Left ventricle myocardium inferior (tissue), 1 donor: ENCODE data around the gene PXK. TPM values are rescaled to one million over a fixed set of nuclear protein-coding genes. Genes with fewer than 3 reads are reported as not detected.
A peak's percentile ranks its signal among the peaks of the same experiment; 100 is the strongest.

ENCODE experiments used
- DNase-seq: peaks from one replicate; pipeline ENCODE4 v3.0.0-alpha.2; 2020
- H3K27ac ChIP-seq: fragments of 200-600 bp; replicated peaks from 2 replicates; pipeline ENCODE4 v1.8.0; 2021
- H3K27me3 ChIP-seq: fragments of 200-600 bp; 2 replicates; pipeline ENCODE4 v1.8.0; 2021; ENCODE audit warnings: low read depth
- H3K36me3 ChIP-seq: fragments of 200-600 bp; 2 replicates; pipeline ENCODE4 v1.8.0; 2021
- H3K4me1 ChIP-seq: fragments of 200-600 bp; 2 replicates; pipeline ENCODE4 v1.8.0; 2021
- H3K4me3 ChIP-seq: fragments of 200-600 bp; 2 replicates; pipeline ENCODE4 v1.8.0; 2021; ENCODE audit warnings: mild to moderate bottlenecking, moderate library complexity
- H3K9me3 ChIP-seq: fragments of 200-600 bp; replicated peaks from 2 replicates; pipeline ENCODE4 v1.8.0; 2021
- intact Hi-C: fragments of 100-400 bp; cut with micrococcal nuclease; formaldehyde crosslinking; loops from one replicate; pipeline ENCODE4 v1.11.0; 2022
- total RNA-seq: library from RNA; stranded (reverse); fragmentation: NEBNext Ultra II Directional; extraction: Animal tissue kit (Norgen Biotek cat#: 25700); gene quantifications from one replicate; pipeline ENCODE4 v1.2.1, GENCODE V29; 2021
- TF ChIP-seq, protein P1 (sequence below): fragments of 200-600 bp; IDR thresholded peaks from 2 replicates; pipeline ENCODE4 v1.8.0; 2021; ENCODE audit warnings: antibody characterized with exemption, mild to moderate bottlenecking, borderline replicate concordance
- donor health status: DM: no; HTN: yes; CAD: no; lungs with severe emphysema.

Gene PXK
- total RNA-seq, 1 donor from 2014 or later = 9.2 TPM

DNA sequence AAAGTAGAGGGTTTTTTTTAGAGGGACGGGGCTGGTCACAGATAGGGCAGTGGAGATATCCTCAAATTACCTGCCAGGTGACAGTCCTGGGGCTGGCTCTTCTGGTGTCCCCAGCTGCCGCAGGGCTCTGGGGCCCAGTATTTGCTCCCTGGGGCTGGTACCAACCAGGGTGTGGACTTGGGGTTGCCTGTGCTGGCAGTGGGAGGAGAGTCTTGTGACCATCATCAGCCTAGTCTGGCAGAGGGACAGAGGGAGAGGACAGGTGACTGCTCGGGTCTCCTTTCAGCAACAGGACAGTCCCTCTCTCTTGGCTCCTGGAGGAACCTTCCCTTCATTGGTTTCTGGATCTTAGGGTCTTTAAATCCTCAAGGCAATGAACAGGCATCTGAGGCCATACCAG lies 34.5 kb upstream of the PXK start:
- no peaks in the 10 kb centered on the region for H3K36me3 ChIP-seq
- intact Hi-C loops = loop anchor here (5.0 kb wide), 1 partner anchor 116 kb away; no protein-coding TSS in a partner anchor
- TF ChIP-seq, protein P1, sequence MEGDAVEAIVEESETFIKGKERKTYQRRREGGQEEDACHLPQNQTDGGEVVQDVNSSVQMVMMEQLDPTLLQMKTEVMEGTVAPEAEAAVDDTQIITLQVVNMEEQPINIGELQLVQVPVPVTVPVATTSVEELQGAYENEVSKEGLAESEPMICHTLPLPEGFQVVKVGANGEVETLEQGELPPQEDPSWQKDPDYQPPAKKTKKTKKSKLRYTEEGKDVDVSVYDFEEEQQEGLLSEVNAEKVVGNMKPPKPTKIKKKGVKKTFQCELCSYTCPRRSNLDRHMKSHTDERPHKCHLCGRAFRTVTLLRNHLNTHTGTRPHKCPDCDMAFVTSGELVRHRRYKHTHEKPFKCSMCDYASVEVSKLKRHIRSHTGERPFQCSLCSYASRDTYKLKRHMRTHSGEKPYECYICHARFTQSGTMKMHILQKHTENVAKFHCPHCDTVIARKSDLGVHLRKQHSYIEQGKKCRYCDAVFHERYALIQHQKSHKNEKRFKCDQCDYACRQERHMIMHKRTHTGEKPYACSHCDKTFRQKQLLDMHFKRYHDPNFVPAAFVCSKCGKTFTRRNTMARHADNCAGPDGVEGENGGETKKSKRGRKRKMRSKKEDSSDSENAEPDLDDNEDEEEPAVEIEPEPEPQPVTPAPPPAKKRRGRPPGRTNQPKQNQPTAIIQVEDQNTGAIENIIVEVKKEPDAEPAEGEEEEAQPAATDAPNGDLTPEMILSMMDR = no peak
- H3K4me1 ChIP-seq = peaks cover 25% of the 10 kb centered on the region
- H3K9me3 ChIP-seq = peaks cover 7% of the 10 kb centered on the region
- no peaks in the 10 kb centered on the region for H3K27me3 ChIP-seq
- H3K27ac ChIP-seq = no peak overlapping the region
- DNase-seq = no peak
- H3K4me3 ChIP-seq = no peak overlapping the region

DNA sequence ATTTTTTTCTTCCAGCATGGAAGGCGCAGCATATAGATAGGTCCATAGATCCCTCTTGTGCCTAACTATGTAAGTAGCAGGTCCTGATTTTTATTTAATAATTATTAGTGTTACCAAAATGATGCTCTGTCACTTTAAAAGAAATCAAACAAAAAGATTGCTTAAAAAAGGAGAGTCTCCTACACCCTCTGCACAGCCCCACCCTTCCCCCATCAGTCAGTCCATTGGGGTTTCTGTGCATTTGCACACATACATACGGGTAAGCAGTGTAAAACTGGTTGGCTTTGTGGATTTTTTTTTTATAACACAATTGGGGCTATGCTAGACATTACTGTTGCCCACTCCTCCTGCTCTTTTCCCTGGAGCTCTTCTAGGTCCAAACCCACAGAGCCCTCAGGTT lies 33.6 kb upstream of the PXK start:
- H3K27ac ChIP-seq = no peak overlapping the region
- H3K9me3 ChIP-seq = peaks cover 7% of the 10 kb centered on the region
- DNase-seq = no peak
- H3K4me1 ChIP-seq = peaks cover 25% of the 10 kb centered on the region
- H3K4me3 ChIP-seq = no peak overlapping the region
- TF ChIP-seq, protein P1 = no peak
- intact Hi-C loops = loop anchor here (5.0 kb wide), 1 partner anchor 117 kb away; no protein-coding TSS in a partner anchor
- H3K27me3 ChIP-seq = no peaks in the 10 kb centered on the region
- H3K36me3 ChIP-seq = no peaks in the 10 kb centered on the region

GRCh38 chr3:58299839-58300516 lies 32.7 kb upstream of the PXK start:
- Histone ChIP-seq H3K9me3 (peaks cover 6% of the 10 kb centered on the region), H3K27me3 (no peaks in the 10 kb centered on the region), H3K4me3 (no peak overlapping the region), H3K4me1 (peaks cover 25% of the 10 kb centered on the region), H3K27ac (no peak overlapping the region), H3K36me3 (no peaks in the 10 kb centered on the region)
- TF ChIP-seq, protein P1 = peak; percentile 72
- DNase-seq = no peak
- intact Hi-C loops = loop anchor here (5.0 kb wide), 1 partner anchor 118 kb away; no protein-coding TSS in a partner anchor

GRCh38 chr3:58305882-58306711 lies 26.6 kb upstream of the PXK start, which contains the start of the genes HTD2 and RPP14:
TSS of gene HTD2 (plus strand) at chr3:58306520. CDS start at chr3:58317614, 11,094 bp downstream.
TSS of gene RPP14 (plus strand) at chr3:58306245. CDS start at chr3:58310330, 4,085 bp downstream.
- peaks cover 44% of the 10 kb centered on the region for H3K4me1 ChIP-seq
- peak within 1 kb of the TSS; percentile 97 for H3K27ac ChIP-seq
- H3K4me3 ChIP-seq = peak within 1 kb of the TSS; percentile 90
- H3K27me3 ChIP-seq = no peaks in the 10 kb centered on the region
- H3K9me3 ChIP-seq = no peaks in the 10 kb centered on the region
- H3K36me3 ChIP-seq = peaks cover 15% of the 10 kb centered on the region
- intact Hi-C loops = no loop called here
- peak; percentile 99 for DNase-seq
- TF ChIP-seq, protein P1 = peak; percentile 100

DNA sequence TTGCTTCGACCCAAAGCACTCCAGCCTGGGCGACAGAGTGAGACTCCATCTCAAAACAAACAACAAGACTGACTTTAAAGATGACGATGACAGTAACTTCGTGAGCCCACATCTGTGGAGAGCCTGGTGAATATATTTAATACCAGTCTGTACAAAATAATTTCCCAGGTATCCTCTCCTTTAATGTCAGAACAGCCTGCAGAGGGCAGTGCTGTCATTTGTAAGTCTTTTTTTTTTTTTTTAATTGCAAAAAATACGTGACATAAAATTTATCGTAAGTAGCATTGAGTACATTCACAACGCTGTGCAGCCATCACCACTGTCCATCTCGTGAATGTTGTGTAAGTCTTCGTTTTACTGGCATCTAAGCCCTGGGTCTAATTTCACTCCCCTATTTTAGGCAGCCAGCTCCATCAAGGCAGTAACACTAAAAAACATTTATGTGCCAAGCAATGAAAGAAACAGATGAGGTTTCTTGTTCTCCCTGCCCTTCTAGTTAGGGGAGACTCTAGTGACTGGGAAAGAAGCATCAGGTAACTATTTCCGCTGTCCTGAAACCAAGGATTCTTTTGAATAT lies 25.0 kb upstream of the PXK start:
- Histone ChIP-seq H3K36me3 (peaks cover 32% of the 10 kb centered on the region), H3K27me3 (no peaks in the 10 kb centered on the region), H3K4me3 (peak overlapping the region; percentile 90), H3K27ac (peak overlapping the region; percentile 97), H3K9me3 (no peaks in the 10 kb centered on the region), H3K4me1 (peaks cover 55% of the 10 kb centered on the region)
- intact Hi-C loops = no loop called here
- DNase-seq = no peak
- TF ChIP-seq, protein P1 = peak; percentile 51
